ENCODE data around the gene KLF16.

KLF16 gene

GRCh38 chr19:1862424-1863327 lies 703 bp downstream of the KLF16 start:
- no peak for TF ChIP-seq GATA3 (IDR thresholded peaks at IDR 0.05; ENCODE audit: low read depth, low read length)
- no peak for TF ChIP-seq GATA2 (IDR thresholded peaks at IDR 0.05; ENCODE audit: low read depth, low read length)

GRCh38 chr19:1862068-1862423 lies 1.3 kb downstream of the KLF16 start:
- TF ChIP-seq GATA2 (IDR thresholded peaks at IDR 0.05; ENCODE audit: low read depth, low read length), result no peak
- TF ChIP-seq GATA3 (IDR thresholded peaks at IDR 0.05; ENCODE audit: low read depth, low read length), result no peak

DNA sequence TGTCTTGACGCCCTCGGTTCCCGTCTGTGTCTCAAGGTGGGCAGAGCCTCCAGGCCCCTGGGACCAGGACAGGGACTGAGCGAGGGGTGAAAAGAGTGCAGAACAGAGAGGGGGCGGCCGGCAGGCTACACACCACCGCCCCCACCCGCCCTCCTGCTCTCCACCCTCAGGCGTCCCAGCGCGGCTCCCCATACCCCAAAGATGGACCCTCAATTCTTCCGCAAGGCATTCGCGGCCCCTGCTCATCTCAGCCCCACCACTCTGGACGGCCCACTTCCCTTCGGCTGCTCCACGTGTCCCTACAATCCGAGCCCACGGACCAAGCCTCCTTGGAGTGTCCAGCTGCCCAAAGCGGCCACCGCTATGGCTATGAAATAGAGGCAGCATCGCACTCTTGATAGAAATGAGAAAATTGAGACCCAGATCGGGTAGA lies 1.8 kb downstream of the KLF16 start:
- no peak for TF ChIP-seq GATA3 (IDR thresholded peaks at IDR 0.05; ENCODE audit: low read depth, low read length)
- no peak for TF ChIP-seq GATA2 (IDR thresholded peaks at IDR 0.05; ENCODE audit: low read depth, low read length)

DNA sequence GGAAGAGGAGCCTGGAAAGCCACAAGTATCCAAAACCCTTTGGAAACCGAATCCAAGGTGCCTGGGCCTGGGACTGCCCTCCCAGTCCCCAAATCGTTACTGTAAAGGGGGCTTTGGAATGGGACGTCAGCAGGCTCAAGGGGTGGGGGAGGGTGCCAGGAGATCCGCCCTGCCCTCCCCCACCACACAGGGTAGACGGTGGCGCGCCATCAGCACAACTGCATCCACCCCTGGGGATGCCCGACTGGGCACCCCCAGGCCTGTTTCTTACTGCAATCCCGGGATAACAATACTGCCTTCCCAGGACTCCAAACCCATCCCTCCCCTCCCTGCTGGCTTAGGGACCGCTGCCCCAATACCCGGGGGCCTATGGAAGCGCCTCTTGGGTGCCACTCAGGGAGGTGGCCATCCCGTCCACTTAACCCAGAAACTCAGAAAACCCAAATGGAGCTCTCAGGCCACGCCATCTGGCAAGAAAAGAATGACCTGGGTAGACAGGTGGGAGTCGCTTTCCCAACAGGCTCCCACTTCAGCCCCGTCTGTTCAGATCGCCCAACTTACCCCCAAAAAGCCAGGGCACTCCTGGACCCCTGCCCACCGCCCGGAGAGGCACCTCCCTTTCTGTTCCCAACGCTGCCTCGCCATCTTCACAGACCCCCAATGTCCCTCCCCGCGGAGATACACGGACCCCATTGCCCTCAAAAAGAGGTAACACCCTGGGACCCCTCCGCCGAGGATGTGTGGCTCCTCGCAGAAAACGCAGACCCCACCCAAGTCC lies 2.4 kb downstream of the KLF16 start:
- TF ChIP-seq GATA2 (IDR thresholded peaks at IDR 0.05; ENCODE audit: low read depth, low read length) (no peak), GATA3 (IDR thresholded peaks at IDR 0.05; ENCODE audit: low read depth, low read length) (no peak)

DNA sequence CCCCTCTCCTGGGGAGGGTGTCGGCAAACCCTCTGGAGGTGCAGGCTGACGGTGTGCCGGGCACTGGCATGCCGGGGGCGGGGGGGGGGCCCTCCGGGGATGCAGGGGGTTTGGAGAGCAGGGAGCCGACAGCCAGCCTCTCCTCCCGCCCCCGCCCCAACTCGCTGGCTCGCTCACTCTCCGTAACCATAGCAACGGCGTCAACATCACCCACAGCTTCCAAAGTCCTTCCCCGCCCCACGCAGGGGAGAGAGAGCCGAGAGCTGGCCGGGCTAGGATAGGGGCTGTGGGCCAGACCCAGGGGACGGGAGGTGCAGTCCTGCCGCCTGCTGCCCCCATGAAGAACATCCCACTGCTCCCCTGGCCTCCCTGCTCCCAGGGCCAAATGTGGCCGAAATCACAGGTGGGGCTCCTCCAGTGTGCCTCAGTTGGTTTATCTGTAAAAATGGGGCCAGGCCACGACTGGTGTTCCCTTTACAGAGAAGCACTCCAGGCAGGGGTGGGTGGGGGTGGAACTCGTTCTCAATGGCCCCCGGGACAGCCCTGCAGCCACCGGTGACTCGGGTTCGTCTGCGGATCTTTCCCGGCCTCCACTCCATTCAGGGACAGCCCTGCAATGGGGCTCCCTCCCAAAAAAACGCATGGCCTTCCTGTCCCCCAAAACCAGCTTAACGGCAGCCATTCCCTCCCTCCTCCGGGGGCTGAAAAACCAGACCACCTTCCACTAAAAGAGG lies 3.2 kb downstream of the KLF16 start:
- no peak for TF ChIP-seq GATA3 (IDR thresholded peaks at IDR 0.05; ENCODE audit: low read depth, low read length)
- no peak for TF ChIP-seq GATA2 (IDR thresholded peaks at IDR 0.05; ENCODE audit: low read depth, low read length)

DNA sequence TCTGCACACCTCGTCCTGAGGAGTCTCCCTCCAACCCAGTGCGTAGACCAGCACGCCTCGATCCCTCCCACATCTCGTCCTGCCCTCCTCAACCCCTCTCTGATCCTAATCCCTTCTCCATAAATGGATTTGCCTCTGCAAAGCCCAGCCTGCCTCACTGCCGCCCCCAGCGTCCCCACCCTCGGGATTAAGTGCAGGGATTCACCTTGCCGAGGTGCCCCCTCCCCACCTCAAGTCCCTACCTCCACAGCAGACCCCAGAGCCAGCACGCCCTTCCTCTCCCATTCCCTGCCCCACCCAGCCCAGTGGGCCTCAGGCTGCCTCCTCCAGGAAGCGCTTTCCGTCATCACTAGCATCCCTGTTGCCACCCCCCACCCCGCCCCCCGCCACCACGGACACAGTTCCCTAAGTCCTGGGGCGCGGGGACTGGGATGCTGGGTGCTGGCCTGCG lies 4.0 kb downstream of the KLF16 start:
- no peak for TF ChIP-seq GATA2 (IDR thresholded peaks at IDR 0.05; ENCODE audit: low read depth, low read length)
- no peak for TF ChIP-seq GATA3 (IDR thresholded peaks at IDR 0.05; ENCODE audit: low read depth, low read length)

DNA sequence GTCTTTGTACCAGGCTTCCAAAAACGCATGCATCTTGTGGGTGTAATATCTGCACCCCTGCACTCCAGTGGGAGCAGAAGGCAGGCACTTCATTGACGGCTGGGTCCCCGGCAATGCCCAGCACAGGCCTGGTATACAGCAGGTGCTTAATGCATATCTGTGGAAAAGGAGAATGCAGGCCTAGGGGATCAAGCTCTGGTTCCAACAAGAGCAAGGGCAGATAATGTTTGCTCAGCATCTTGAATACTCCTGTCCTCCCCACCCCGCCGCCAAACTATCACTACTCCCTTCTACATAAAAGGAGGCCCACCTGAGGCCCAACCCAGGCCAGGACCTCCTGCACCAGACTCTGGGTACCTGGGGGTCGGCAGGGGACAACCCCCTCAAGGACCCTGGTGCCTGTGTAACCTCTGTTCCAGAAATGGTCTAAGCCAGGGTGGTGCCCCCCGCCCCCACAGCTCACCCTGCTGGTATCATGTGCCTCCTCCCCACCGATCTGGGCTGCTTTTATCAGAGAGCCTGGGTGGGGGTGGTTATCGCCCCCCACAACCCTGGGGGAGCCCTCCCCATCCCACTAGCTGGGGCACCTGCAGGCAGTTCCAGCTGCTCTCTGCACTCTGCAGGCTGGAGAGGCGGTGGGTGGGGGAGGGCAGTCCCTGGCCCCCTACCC lies 4.8 kb downstream of the KLF16 start:
- no peak for TF ChIP-seq GATA2 (IDR thresholded peaks at IDR 0.05; ENCODE audit: low read depth, low read length)
- TF ChIP-seq GATA3 (IDR thresholded peaks at IDR 0.05; ENCODE audit: low read depth, low read length), result no peak

- TF ChIP-seq GATA2 (IDR thresholded peaks at IDR 0.05; ENCODE audit: low read depth, low read length), result no peak
- no peak for TF ChIP-seq GATA3 (IDR thresholded peaks at IDR 0.05; ENCODE audit: low read depth, low read length)
These were observed 5.6 kb downstream of the KLF16 start for GRCh38 chr19:1857648-1858326.

- TF ChIP-seq GATA2 (IDR thresholded peaks at IDR 0.05; ENCODE audit: low read depth, low read length) (no peak), GATA3 (IDR thresholded peaks at IDR 0.05; ENCODE audit: low read depth, low read length) (no peak)
These were observed 6.4 kb downstream of the KLF16 start for GRCh38 chr19:1856698-1857603.

DNA sequence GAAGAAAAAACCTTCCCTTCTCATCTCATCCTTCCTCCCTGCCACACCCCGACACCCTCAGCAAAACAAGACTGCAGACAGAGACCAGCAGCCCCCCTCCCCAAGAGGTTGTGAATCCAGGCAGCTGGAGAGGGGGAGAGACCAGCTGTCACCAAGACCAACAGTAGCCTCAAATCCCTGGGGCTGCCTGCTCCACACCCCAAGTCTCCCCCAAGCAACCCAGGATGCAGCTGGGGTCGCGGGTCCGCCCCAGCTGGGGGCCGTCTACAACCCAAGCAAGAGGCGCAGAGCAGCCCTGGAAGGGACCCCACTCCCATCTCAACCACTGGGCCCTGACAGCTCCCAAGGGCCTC lies 7.1 kb downstream of the KLF16 start:
- no peak for TF ChIP-seq GATA3 (IDR thresholded peaks at IDR 0.05; ENCODE audit: low read depth, low read length)
- TF ChIP-seq GATA2 (IDR thresholded peaks at IDR 0.05; ENCODE audit: low read depth, low read length), result no peak

- no peak for TF ChIP-seq GATA3 (IDR thresholded peaks at IDR 0.05; ENCODE audit: low read depth, low read length)
- no peak for TF ChIP-seq GATA2 (IDR thresholded peaks at IDR 0.05; ENCODE audit: low read depth, low read length)
These were observed 7.5 kb downstream of the KLF16 start for GRCh38 chr19:1855828-1856255.
